ENCODE data around the gene GOLGA3. TPM values are rescaled to one million over a fixed set of nuclear protein-coding genes. Genes with fewer than 3 reads are reported as not detected.
"Not testable (repeated sequence)": the region's sequence is repeated elsewhere in the genome, so short reads cannot be mapped to it uniquely, and the experiment has no call there.

Gene GOLGA3
- total RNA-seq, 2 experiments from 2014 or later, result 41.7 to 44.2 TPM

GRCh38 chr12:132827763-132828703 lies 636 bp downstream of the GOLGA3 start:
- Mint-ChIP-seq H3K36me3 (peaks cover 27% of the 10 kb centered on the region), H3K4me1 (ENCODE audit: low read depth) (peaks cover 43% of the 10 kb centered on the region), H3K9me3 (no peaks in the 10 kb centered on the region), H3K27me3 (no peaks in the 10 kb centered on the region), H3K27ac (peak overlapping the region; percentile 83), H3K4me3 (peak overlapping the region; percentile 88)
- intact Hi-C loops (cut with micrococcal nuclease), result loop anchor here (2.0 kb wide), 2 partner anchors 67 to 81 kb away; partner anchors contain the start of gene ANKLE2
- DNase-seq, result peak; percentile 31
- POLR2A ChIA-PET, result interaction anchor here (0.6 to 0.9 kb wide), 3 partner anchors 8 to 54 kb away, joined by 3 to 4 read pairs (median 3); no protein-coding TSS in a partner anchor
- CTCF ChIA-PET, result interaction anchor here (2.5 kb wide), 1 partner anchor 77 kb away, joined by 13 read pairs; no protein-coding TSS in a partner anchor

DNA sequence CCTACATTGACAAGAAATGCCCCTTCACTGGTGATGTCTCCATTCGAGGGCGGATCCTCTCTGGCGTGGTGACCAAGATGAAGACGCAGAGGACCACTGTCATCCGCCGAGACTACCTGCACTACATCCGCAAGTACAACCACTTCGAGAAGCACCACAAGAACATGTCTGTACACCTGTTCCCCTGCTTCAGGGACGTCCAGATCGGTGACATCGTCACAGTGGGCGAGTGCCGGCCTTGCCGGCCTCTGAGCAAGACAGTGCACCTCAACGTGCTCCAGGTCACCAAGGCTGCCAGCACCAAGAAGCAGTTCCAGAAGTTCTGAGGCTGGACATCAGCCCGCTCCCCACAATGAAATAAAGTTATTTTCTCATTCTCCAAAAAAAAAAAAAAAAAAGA lies 2.8 kb downstream of the GOLGA3 start:
- no peak overlapping the region for H3K4me3 Mint-ChIP-seq
- H3K9me3 Mint-ChIP-seq, result no peaks in the 10 kb centered on the region
- intact Hi-C loops (cut with micrococcal nuclease), result no loop called here
- H3K27me3 Mint-ChIP-seq, result no peaks in the 10 kb centered on the region
- peaks cover 43% of the 10 kb centered on the region for H3K4me1 Mint-ChIP-seq (ENCODE audit: low read depth)
- ChIA-PET CTCF (no interaction called here), POLR2A (no interaction called here)
- DNase-seq, result no peak
- peaks cover 30% of the 10 kb centered on the region for H3K36me3 Mint-ChIP-seq
- no peak overlapping the region for H3K27ac Mint-ChIP-seq

GRCh38 chr12:132825089-132825488 lies 3.6 kb downstream of the GOLGA3 start:
- H3K4me1 Mint-ChIP-seq (ENCODE audit: low read depth), result peaks cover 43% of the 10 kb centered on the region
- peaks cover 35% of the 10 kb centered on the region for H3K36me3 Mint-ChIP-seq
- no peaks in the 10 kb centered on the region for H3K27me3 Mint-ChIP-seq
- CTCF ChIA-PET, result no interaction called here
- POLR2A ChIA-PET, result no interaction called here
- H3K4me3 Mint-ChIP-seq, result no peak overlapping the region
- no peaks in the 10 kb centered on the region for H3K9me3 Mint-ChIP-seq
- intact Hi-C loops (cut with micrococcal nuclease), result no loop called here
- no peak for DNase-seq
- H3K27ac Mint-ChIP-seq, result no peak overlapping the region

DNA sequence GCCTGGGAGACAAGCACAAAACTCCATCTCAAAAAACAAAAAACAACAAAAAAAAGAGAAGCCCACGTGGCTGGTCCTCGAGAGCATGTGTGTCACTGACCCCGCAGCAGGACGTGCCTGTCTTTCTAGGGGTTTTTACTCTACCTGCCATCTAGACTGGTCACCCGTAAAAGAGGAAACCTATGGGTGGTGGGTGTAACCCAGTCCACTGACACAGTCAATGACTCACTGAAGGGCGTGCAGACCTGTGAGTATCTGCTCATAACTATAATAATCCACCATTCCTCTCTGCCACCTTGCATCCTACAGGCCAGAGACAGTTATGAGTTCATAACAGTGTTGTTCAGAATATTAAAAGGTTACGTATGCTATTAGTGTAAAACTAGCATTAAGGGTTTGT lies 4.6 kb downstream of the GOLGA3 start:
- intact Hi-C loops (cut with micrococcal nuclease), result no loop called here
- POLR2A ChIA-PET, result no interaction called here
- Mint-ChIP-seq H3K36me3 (peaks cover 40% of the 10 kb centered on the region), H3K9me3 (no peaks in the 10 kb centered on the region), H3K27me3 (no peaks in the 10 kb centered on the region), H3K4me3 (no peak overlapping the region), H3K27ac (no peak overlapping the region), H3K4me1 (ENCODE audit: low read depth) (peaks cover 42% of the 10 kb centered on the region)
- CTCF ChIA-PET, result no interaction called here
- no peak for DNase-seq

DNA sequence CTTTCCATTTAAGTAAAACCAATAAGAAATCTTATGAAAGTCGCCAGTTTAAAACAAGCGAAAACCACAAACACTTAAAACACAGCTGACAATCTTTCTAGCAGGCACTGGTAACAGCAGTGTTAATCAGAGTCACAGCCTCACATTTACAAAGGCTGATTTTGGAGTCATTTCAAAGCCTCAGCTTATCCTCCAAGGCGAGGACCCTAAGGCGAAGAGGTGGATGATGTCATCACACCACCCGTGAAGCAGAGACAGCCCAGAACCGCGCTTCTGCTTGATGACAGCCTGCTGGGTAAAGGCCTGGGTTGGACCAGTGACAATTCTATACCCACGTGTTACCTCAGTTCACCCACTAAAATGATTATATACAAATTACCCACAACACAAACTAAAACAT lies 10.1 kb downstream of the GOLGA3 start:
- H3K36me3 Mint-ChIP-seq, result peaks cover 38% of the 10 kb centered on the region
- POLR2A ChIA-PET, result no interaction called here
- intact Hi-C loops (cut with micrococcal nuclease), result no loop called here
- no peak for DNase-seq
- H3K4me3 Mint-ChIP-seq, result no peak overlapping the region
- H3K27me3 Mint-ChIP-seq, result no peaks in the 10 kb centered on the region
- H3K27ac Mint-ChIP-seq, result no peak overlapping the region
- CTCF ChIA-PET, result interaction anchor here (1.0 kb wide), 1 partner anchor 50 kb away, joined by 3 read pairs; no protein-coding TSS in a partner anchor
- H3K9me3 Mint-ChIP-seq, result no peaks in the 10 kb centered on the region
- H3K4me1 Mint-ChIP-seq (ENCODE audit: low read depth), result peaks cover 5% of the 10 kb centered on the region

- POLR2A ChIA-PET, result no interaction called here
- intact Hi-C loops (cut with micrococcal nuclease), result no loop called here
- H3K9me3 Mint-ChIP-seq, result no peaks in the 10 kb centered on the region
These were observed 14.4 kb downstream of the GOLGA3 start for GRCh38 chr12:132814232-132814631.

DNA sequence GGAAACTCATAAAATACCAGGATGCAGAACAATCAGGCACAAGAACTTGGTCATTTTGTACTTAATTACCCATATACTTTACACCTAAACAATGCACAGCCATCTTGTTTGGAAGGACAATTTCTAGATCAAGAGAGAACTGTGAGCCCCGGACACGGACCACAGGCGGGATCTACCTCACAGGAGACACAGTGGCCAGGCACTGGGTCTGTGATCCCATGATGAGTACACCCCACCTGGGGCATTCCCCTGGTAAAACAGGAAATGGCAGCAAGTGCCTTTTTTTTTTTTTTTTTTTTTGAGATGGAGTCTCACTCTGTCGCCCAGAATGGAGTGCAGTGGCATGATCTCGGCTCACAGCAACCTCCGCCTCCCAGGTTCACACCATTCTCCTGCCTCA lies 15.2 kb downstream of the GOLGA3 start:
- Mint-ChIP-seq H3K27me3 (no peaks in the 10 kb centered on the region), H3K4me3 (no peak overlapping the region), H3K9me3 (no peaks in the 10 kb centered on the region), H3K36me3 (peaks cover 49% of the 10 kb centered on the region), H3K27ac (no peak overlapping the region), H3K4me1 (ENCODE audit: low read depth) (peaks cover 13% of the 10 kb centered on the region)
- POLR2A ChIA-PET, result no interaction called here
- peak; percentile 20 for DNase-seq
- intact Hi-C loops (cut with micrococcal nuclease), result no loop called here
- CTCF ChIA-PET, result no interaction called here

More at GRCh38 chr12:132814232-132814631, 14.4 kb downstream of the GOLGA3 start:
- Mint-ChIP-seq H3K36me3 (peaks cover 48% of the 10 kb centered on the region), H3K27me3 (no peaks in the 10 kb centered on the region), H3K27ac (no peak overlapping the region), H3K4me1 (ENCODE audit: low read depth) (peaks cover 13% of the 10 kb centered on the region), H3K4me3 (no peak overlapping the region)
- CTCF ChIA-PET, result no interaction called here
- DNase-seq, result no peak

- peak; percentile 49 for DNase-seq
- no peak overlapping the region for H3K4me3 Mint-ChIP-seq
These were observed 15.9 kb downstream of the GOLGA3 start for GRCh38 chr12:132812631-132813305.

DNA sequence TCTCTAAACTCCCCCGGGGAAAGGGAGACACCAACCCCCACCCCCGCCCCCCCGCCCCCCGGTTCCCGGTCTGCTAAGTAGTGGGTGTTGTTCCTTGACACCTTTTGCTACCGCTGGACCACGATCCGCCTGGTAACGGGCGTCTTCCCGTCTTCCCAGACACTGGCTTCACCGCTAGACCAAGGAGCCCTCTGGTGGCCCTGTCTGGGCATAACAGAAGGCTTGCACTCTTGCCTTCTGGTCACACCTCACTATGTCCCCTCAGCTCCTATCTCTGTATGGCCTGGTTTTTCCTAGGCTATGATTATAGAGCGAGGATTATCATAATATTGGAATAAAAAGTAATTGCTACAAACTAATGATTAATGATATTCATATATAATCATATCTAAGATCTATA lies 19.3 kb downstream of the GOLGA3 start:
- Mint-ChIP-seq H3K36me3 (peaks cover 53% of the 10 kb centered on the region), H3K4me1 (ENCODE audit: low read depth) (peaks cover 22% of the 10 kb centered on the region)
- POLR2A ChIA-PET; H3K4me3 Mint-ChIP-seq; H3K27me3 Mint-ChIP-seq; CTCF ChIA-PET; intact Hi-C loops (cut with micrococcal nuclease); H3K27ac Mint-ChIP-seq; H3K9me3 Mint-ChIP-seq: not testable (repeated sequence)
- DNase-seq, result peak; percentile 41

More at GRCh38 chr12:132812631-132813305, 15.9 kb downstream of the GOLGA3 start:
- Mint-ChIP-seq H3K27me3 (no peaks in the 10 kb centered on the region), H3K9me3 (no peaks in the 10 kb centered on the region), H3K27ac (no peak overlapping the region), H3K4me1 (ENCODE audit: low read depth) (peaks cover 13% of the 10 kb centered on the region), H3K36me3 (peaks cover 50% of the 10 kb centered on the region)
- ChIA-PET CTCF (interaction anchor here (1.9 kb wide), 1 partner anchor 92 kb away, joined by 5 read pairs; no protein-coding TSS in a partner anchor), POLR2A (no interaction called here)
- intact Hi-C loops (cut with micrococcal nuclease), result no loop called here

DNA sequence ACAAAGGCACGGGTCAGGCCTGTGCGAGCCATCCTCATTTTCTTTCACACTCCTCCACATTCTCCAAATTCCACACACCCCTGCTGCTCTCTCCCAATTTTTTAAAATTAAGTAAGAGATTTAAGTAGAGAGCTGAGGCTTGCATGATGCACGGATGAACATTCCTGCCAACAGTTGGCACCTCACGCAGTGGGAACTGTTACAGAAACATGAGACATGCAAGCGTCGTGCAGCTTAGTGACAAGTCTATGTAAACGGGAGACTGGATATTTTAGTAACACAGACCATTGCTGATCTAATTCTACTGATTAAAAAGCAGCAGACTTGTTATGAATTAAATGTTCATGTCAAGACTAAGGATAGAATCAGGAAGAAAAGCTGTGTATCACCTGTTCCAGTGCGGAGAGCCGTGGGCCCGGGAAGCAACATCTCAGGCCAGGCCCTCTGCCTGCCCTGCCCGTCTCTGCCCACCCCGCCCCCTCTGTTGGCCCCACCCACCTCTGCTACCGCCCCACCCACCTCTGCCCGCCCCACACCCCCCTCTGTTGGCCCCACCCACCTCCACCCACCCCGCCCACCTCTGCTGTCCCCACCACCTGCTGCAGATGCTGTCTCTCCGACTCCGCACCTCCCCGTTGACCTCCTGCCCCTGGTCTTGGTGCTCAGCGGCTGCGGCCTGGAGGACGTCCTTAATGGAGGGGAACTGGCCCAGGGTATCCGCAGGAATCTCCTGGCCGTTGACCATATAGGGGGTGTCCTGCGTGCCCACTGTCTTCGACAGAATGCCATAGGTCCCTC lies 21.2 kb downstream of the GOLGA3 start:
- intact Hi-C loops (cut with micrococcal nuclease), result no loop called here
- DNase-seq, result no peak
- Mint-ChIP-seq H3K36me3 (peaks cover 59% of the 10 kb centered on the region), H3K9me3 (no peaks in the 10 kb centered on the region), H3K4me3 (no peak overlapping the region), H3K4me1 (ENCODE audit: low read depth) (peaks cover 12% of the 10 kb centered on the region), H3K27me3 (no peaks in the 10 kb centered on the region), H3K27ac (no peak overlapping the region)
- POLR2A ChIA-PET, result interaction anchor here (1.2 kb wide), 1 partner anchor 66 kb away, joined by 4 read pairs; no protein-coding TSS in a partner anchor
- CTCF ChIA-PET, result no interaction called here

GRCh38 chr12:132806857-132807256 lies 21.8 kb downstream of the GOLGA3 start:
- no peaks in the 10 kb centered on the region for H3K9me3 Mint-ChIP-seq
- no peaks in the 10 kb centered on the region for H3K27me3 Mint-ChIP-seq
- H3K4me1 Mint-ChIP-seq (ENCODE audit: low read depth), result peaks cover 9% of the 10 kb centered on the region
- DNase-seq, result peak; percentile 40
- intact Hi-C loops (cut with micrococcal nuclease), result no loop called here
- H3K4me3 Mint-ChIP-seq, result no peak overlapping the region
- ChIA-PET POLR2A (interaction anchor here (1.2 kb wide), 1 partner anchor 65 kb away, joined by 4 read pairs; no protein-coding TSS in a partner anchor), CTCF (no interaction called here)
- H3K27ac Mint-ChIP-seq, result no peak overlapping the region
- H3K36me3 Mint-ChIP-seq, result peaks cover 54% of the 10 kb centered on the region

DNA sequence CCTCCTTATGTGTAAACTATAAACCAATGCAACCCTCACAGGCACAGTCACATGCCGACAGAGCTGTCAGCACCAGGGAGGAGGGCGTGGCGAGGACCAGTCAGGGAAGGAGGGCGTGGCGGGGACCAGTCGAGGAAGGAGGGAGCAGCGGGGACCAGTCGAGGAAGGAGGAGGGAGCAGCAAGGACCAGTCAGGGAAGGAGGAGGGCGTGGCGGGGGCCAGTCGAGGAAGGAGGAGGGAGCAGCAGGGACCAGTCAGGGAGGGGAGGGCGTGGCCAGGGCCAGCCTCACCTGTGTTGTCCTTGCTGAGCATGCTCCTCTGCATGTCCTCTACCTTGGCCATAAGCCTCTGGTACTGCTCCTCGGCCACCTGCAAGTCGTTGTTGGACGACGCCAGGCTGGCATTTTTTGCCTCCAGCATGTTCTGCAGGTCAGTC lies 24.2 kb downstream of the GOLGA3 start:
- no peak for DNase-seq
- ChIA-PET CTCF (no interaction called here), POLR2A (no interaction called here)
- Mint-ChIP-seq H3K36me3 (peaks cover 57% of the 10 kb centered on the region), H3K4me1 (ENCODE audit: low read depth) (peaks cover 9% of the 10 kb centered on the region), H3K27me3 (no peaks in the 10 kb centered on the region), H3K9me3 (no peaks in the 10 kb centered on the region), H3K4me3 (no peak overlapping the region), H3K27ac (no peak overlapping the region)
- intact Hi-C loops (cut with micrococcal nuclease), result no loop called here

All from activated CD4-positive, alpha-beta memory T cell treated with anti-CD3 and anti-CD28 coated beads for 36 hours (primary cell).